Osteoblast (primary cell): ENCODE results near the gene INSL3. TPM values are rescaled to one million over a fixed set of nuclear protein-coding genes. Genes with fewer than 3 reads are reported as not detected.

Source experiments
- DNase-seq: peaks from one replicate; pipeline ENCODE4 v3.0.0; 2011; ENCODE audit warnings: low spot score, mixed read lengths; ENCODE audit not compliant: insufficient read length; ENCODE audit errors: missing footprints
- H2AFZ ChIP-seq: 2 replicates; pipeline ENCODE4 v1.6.0; 2011; ENCODE audit warnings: mild to moderate bottlenecking, low read length
- H3K27ac ChIP-seq: 2 replicates; pipeline ENCODE4 v1.5.1; 2011; ENCODE audit warnings: mild to moderate bottlenecking, low read depth, low read length, moderate library complexity
- H3K27me3 ChIP-seq: 2 replicates; pipeline ENCODE4 v1.6.0; 2012; ENCODE audit warnings: mild to moderate bottlenecking, control low read depth, inconsistent platforms, low read length, moderate library complexity; ENCODE audit not compliant: insufficient read depth
- H3K36me3 ChIP-seq: 2 replicates; pipeline ENCODE4 v1.5.1; 2011; ENCODE audit warnings: mild to moderate bottlenecking, low read length, control low read depth, moderate library complexity; ENCODE audit not compliant: insufficient read depth
- H3K4me1 ChIP-seq: 2 replicates; pipeline ENCODE4 v1.5.1; 2011; ENCODE audit warnings: mild to moderate bottlenecking, low read length, control low read depth, moderate library complexity; ENCODE audit not compliant: insufficient read depth
- H3K4me2 ChIP-seq: 2 replicates; pipeline ENCODE4 v1.6.0; 2011; ENCODE audit warnings: mild to moderate bottlenecking, low read length; ENCODE audit not compliant: insufficient read depth
- H3K4me3 ChIP-seq: fragments of 200-600 bp; sonication (generic); 3 replicates; pipeline ENCODE4 v1.5.1; 2012; ENCODE audit warnings: mild to moderate bottlenecking, low read length, inconsistent platforms; ENCODE audit not compliant: insufficient read depth
- H3K79me2 ChIP-seq: 2 replicates; pipeline ENCODE4 v1.6.0; 2012; ENCODE audit warnings: mild to moderate bottlenecking, low read length, control low read depth, inconsistent platforms; ENCODE audit not compliant: insufficient read depth
- H3K9me3 ChIP-seq: 2 replicates; pipeline ENCODE4 v1.5.1; 2011; ENCODE audit warnings: low read depth, low read length, control low read depth
- H4K20me1 ChIP-seq: 2 replicates; pipeline ENCODE4 v1.6.0; 2012; ENCODE audit warnings: mild to moderate bottlenecking, low read length, control low read depth; ENCODE audit not compliant: insufficient read depth
- small RNA-seq: library from RNA; depleted of rRNA; stranded (forward); fragments of <200 nt; gene quantifications from one replicate; pipeline ENCODE3, GENCODE V24; 2012
- total RNA-seq: library from RNA; depleted of rRNA; stranded (reverse); fragments of >200 nt; gene quantifications from 2 replicates; pipeline ENCODE4 v1.2.3, GENCODE V29; 2012
- TF ChIP-seq, protein P1 (sequence below): IDR thresholded peaks from 2 replicates; pipeline ENCODE4 v1.5.1; 2011; ENCODE audit warnings: mild to moderate bottlenecking, low read depth, low read length, moderate library complexity; ENCODE audit errors: extremely low read depth

The INSL3 gene
- total RNA-seq, 1 donor, result not detected

DNA sequence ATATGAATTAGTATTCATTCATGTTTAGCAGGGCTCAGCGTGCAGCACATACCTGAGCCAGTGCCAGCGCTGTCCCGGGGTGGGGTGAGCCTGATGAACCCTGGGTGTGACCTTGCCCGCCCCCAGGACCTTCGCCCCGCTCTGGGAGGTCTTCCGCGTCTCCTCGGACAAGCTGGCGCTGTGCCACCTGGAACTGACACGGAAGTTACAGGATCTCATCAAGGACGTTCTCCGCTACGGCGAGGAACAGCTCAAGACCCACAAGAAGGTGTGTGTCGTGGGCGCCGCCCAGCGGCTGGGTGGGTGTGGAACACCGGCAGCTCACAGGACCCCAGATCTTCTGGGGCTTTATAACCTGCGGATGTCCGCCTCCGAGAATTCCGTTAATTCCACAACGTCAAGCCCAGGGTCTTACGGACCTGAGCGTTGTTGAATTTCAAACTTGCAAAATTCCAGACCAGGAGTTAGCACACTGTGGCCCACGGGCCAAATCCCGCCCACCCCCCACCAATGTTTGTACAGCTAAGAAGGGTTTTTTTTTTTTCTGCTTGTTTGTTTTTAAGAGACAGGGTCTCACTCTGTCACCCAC, 54.7 kb downstream of the INSL3 start:
- TF ChIP-seq, protein P1, sequence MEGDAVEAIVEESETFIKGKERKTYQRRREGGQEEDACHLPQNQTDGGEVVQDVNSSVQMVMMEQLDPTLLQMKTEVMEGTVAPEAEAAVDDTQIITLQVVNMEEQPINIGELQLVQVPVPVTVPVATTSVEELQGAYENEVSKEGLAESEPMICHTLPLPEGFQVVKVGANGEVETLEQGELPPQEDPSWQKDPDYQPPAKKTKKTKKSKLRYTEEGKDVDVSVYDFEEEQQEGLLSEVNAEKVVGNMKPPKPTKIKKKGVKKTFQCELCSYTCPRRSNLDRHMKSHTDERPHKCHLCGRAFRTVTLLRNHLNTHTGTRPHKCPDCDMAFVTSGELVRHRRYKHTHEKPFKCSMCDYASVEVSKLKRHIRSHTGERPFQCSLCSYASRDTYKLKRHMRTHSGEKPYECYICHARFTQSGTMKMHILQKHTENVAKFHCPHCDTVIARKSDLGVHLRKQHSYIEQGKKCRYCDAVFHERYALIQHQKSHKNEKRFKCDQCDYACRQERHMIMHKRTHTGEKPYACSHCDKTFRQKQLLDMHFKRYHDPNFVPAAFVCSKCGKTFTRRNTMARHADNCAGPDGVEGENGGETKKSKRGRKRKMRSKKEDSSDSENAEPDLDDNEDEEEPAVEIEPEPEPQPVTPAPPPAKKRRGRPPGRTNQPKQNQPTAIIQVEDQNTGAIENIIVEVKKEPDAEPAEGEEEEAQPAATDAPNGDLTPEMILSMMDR, result peak; percentile 84
- Histone ChIP-seq H3K79me2 (no peaks in the 10 kb centered on the region), H3K27ac (no peak overlapping the region), H3K27me3 (no peaks in the 10 kb centered on the region), H3K36me3 (no peaks in the 10 kb centered on the region), H3K4me2 (peak overlapping the region; percentile 72), H2AFZ (peak overlapping the region; percentile 86), H3K4me3 (peak overlapping the region; percentile 51), H3K9me3 (no peaks in the 10 kb centered on the region), H4K20me1 (no peaks in the 10 kb centered on the region), H3K4me1 (peaks cover 6% of the 10 kb centered on the region)
- peak; percentile 88 for DNase-seq

Small RNA genes within 50 kb of the gene (small RNA-seq; reads per million reads assigned to genes)
- not detected for gene SNORA68

Other genes with a start within 250 kb of the INSL3 start
- gene UNC13A, start 133.2 kb downstream of the INSL3 start, total RNA-seq, result under 0.01 TPM in 2 replicates
- 15.2 and 16.5 TPM in 2 replicates for gene MAP1S, start 102.0 kb downstream of the INSL3 start, total RNA-seq
- 0.72 TPM in 1 of 2 replicates, not detected in the other for gene FCHO1, start 70.0 kb downstream of the INSL3 start, total RNA-seq
- not detected in 2 replicates for gene B3GNT3, start 26.4 kb downstream of the INSL3 start, total RNA-seq
- 1.8 and 2.4 TPM in 2 replicates for gene JAK3, start 26.5 kb upstream of the INSL3 start, total RNA-seq
- 786 and 869 TPM in 2 replicates for gene RPL18A, start 38.4 kb upstream of the INSL3 start, total RNA-seq
- under 0.01 TPM in 2 replicates for gene SLC5A5, start 50.4 kb upstream of the INSL3 start, total RNA-seq
- 15.9 and 21.5 TPM in 2 replicates for gene CCDC124, start 111.5 kb upstream of the INSL3 start, total RNA-seq
- under 0.01 TPM in 1 of 2 replicates, not detected in the other for gene KCNN1, start 145.6 kb upstream of the INSL3 start, total RNA-seq
- gene ARRDC2, start 186.7 kb upstream of the INSL3 start, total RNA-seq, result 15.9 and 22.4 TPM in 2 replicates